IgD-negative memory B cell (primary cell): ENCODE results near the gene CCL26. TPM values are rescaled to one million over a fixed set of nuclear protein-coding genes. Genes with fewer than 3 reads are reported as not detected.

ENCODE experiments used
- H3K27ac Mint-ChIP-seq, 3 donors: one replicate each; pipeline ENCODE4 v1.8.0; 2020 to 2022; ENCODE audit warnings: mild to moderate bottlenecking in 3 of 3, mixed read lengths in 3 of 3, moderate library complexity in 1 of 3
- H3K27me3 Mint-ChIP-seq: one replicate; pipeline ENCODE4 v1.8.0; 2021; ENCODE audit warnings: mixed read lengths
- H3K36me3 Mint-ChIP-seq: one replicate; pipeline ENCODE4 v1.8.0; 2020; ENCODE audit warnings: mild to moderate bottlenecking, mixed read lengths
- H3K4me1 Mint-ChIP-seq, 3 donors: one replicate each; pipeline ENCODE4 v1.8.0; 2020 to 2022; ENCODE audit warnings: mixed read lengths in 3 of 3, mild to moderate bottlenecking in 1 of 3
- H3K4me3 Mint-ChIP-seq, 4 donors: one replicate each; pipeline ENCODE4 v1.8.0; 2020 to 2022; ENCODE audit warnings: mild to moderate bottlenecking in 4 of 4, mixed read lengths in 4 of 4, moderate library complexity in 3 of 4
- H3K9me3 Mint-ChIP-seq, 3 donors: one replicate each; pipeline ENCODE4 v1.8.0; 2020 to 2021; ENCODE audit warnings: mixed read lengths in 3 of 3, mild to moderate bottlenecking in 1 of 3
- polyA plus RNA-seq: library from polyadenylated mRNA; unstranded; fragments of 300-500 nt; fragmentation: Illumina TruSeq; gene quantifications from one replicate; pipeline ENCODE4 v1.2.3, GENCODE V29; 2021

Gene CCL26
- polyA plus RNA-seq, 1 donor from 2014 or later: not detected

- Mint-ChIP-seq H3K27me3 (no peaks in the 10 kb centered on the region), H3K4me1 (peaks cover 5% of the 10 kb centered on the region in 3 donors), H3K27ac (no peak overlapping the region), H3K9me3 (no peaks in the 10 kb centered on the region), H3K4me3 (no peak overlapping the region), H3K36me3 (no peaks in the 10 kb centered on the region)
Observed at GRCh38 chr7:75721426-75721825, 50.6 kb downstream of the CCL26 start.

- H3K9me3 Mint-ChIP-seq: peaks cover 0 to 2% (median 0%) of the 10 kb centered on the region in 3 donors
- H3K4me1 Mint-ChIP-seq: peaks cover 0 to 2% (median 0%) of the 10 kb centered on the region in 3 donors
- peaks cover 5% of the 10 kb centered on the region for H3K36me3 Mint-ChIP-seq
- H3K4me3 Mint-ChIP-seq: no peak overlapping the region
- no peaks in the 10 kb centered on the region for H3K27me3 Mint-ChIP-seq
- H3K27ac Mint-ChIP-seq: no peak overlapping the region
Observed at GRCh38 chr7:75719626-75720025, 52.4 kb downstream of the CCL26 start.

Other genes with a start within 250 kb of the CCL26 start
- 3.4 TPM for gene HIP1, start 33.3 kb downstream of the CCL26 start, polyA plus RNA-seq
- not detected for gene CCL24, start 41.6 kb upstream of the CCL26 start, polyA plus RNA-seq
- gene RHBDD2, start 106.8 kb upstream of the CCL26 start, polyA plus RNA-seq: 66.0 TPM
- 50.2 TPM for gene POR, start 142.9 kb upstream of the CCL26 start, polyA plus RNA-seq
- 32.2 TPM for gene TMEM120A, start 222.4 kb upstream of the CCL26 start, polyA plus RNA-seq